Neuron (in vitro differentiated cells): ENCODE data around the gene PXDN.
"Not testable (repeated sequence)": the region's sequence is repeated elsewhere in the genome, so short reads cannot be mapped to it uniquely, and the experiment has no call there.

ENCODE experiments used
- H2AFZ ChIP-seq: one replicate; pipeline ENCODE4 v1.6.1; 2013; ENCODE audit warnings: low read depth, mild to moderate bottlenecking, inconsistent platforms, low read length, moderate library complexity
- H3K27me3 ChIP-seq: one replicate; pipeline ENCODE4 v1.6.1; 2013; ENCODE audit warnings: low read length; ENCODE audit not compliant: insufficient read depth
- H3K36me3 ChIP-seq: one replicate; pipeline ENCODE4 v1.6.1; 2013; ENCODE audit warnings: low read length; ENCODE audit not compliant: insufficient read depth
- H3K4me1 ChIP-seq: one replicate; pipeline ENCODE4 v1.6.1; 2013; ENCODE audit warnings: low read length; ENCODE audit not compliant: insufficient read depth
- H3K4me3 ChIP-seq: 2 replicates; pipeline ENCODE4 v1.5.1; 2013; ENCODE audit warnings: mild to moderate bottlenecking, low read length, moderate library complexity
- H3K9me3 ChIP-seq: one replicate; pipeline ENCODE4 v1.6.1; 2013; ENCODE audit warnings: low read length

The PXDN gene

DNA sequence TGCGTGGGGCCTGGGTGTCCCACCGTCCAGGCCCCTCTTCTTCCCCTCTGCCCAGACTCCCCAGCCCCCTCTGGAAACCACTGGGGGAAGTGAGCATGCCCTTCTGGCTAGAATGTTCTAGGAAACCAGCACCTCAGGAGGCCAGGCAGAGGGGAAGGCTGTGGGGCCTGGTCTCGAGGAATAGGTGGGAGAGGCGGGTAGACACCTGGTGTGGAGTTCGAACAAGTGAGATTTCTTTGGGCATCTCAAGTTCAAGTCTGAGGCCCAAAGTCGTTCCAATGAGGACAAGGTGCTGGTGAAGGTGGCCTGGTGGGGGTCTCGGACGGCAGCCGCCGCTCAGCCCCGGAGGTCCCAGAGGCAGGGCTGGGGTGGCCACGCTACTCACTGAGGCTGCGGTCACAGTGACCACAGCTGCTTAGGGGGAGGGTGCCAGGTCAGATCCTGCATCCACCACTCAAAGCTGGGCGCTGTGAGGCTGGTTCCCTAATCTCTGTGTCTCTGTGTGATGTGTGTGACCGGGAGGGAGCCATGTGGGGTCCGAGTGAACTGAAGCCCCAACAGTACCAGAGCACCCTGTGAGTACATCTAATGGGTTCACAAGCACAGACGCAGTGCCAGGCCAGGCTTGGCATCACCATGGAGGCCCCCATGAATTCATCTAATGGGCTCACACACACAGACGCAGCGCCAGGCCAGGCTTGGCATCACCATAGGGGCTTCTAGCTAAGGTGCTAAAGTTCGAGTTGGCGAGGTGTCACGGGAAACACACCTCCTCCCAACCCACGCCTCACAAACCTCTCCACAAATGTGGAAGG lies 26.5 kb upstream of the PXDN start:
- H3K27me3 ChIP-seq = no peaks in the 10 kb centered on the region
- H3K36me3 ChIP-seq = no peaks in the 10 kb centered on the region
- no peak overlapping the region for H2AFZ ChIP-seq
- no peak overlapping the region for H3K4me3 ChIP-seq
- H3K9me3 ChIP-seq = no peaks in the 10 kb centered on the region
- no peaks in the 10 kb centered on the region for H3K4me1 ChIP-seq

DNA sequence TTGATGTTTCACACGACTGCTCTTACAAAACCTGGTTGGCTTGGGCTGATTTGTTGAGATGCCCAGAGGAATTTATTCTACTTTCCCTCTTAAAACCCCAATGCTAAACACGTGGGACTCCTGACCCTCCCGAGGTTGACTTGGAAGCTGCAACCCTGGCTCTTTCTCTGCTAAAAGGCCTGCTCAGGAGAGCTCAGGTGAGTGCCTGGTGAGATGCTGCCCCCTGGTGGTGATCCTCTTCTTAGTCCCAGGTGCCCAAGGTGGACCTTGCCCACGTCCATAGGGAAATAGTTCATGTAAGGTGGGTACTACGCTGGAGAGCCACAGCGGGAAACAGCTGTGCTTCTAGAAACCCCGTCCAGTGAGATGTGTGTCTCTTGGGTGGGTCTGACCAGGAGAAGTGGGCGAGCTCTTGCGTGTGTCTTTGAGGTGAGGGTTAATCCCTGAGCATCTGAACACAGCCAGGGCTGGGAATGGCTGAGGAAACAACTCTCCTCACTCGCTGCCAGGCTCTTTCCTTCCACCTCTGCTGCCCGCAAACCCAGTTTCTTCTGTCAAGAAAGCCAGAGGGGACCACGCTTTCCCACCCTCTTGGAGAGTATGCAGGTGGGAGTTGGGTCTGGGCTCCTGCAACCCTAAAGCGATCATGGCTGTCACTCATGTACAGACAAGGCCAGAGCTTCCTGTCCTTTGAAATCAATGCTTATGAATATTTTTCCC lies 25.5 kb upstream of the PXDN start:
- no peaks in the 10 kb centered on the region for H3K36me3 ChIP-seq
- H3K27me3 ChIP-seq = no peaks in the 10 kb centered on the region
- no peaks in the 10 kb centered on the region for H3K4me1 ChIP-seq
- no peaks in the 10 kb centered on the region for H3K9me3 ChIP-seq
- H2AFZ ChIP-seq = no peak overlapping the region
- no peak overlapping the region for H3K4me3 ChIP-seq

DNA sequence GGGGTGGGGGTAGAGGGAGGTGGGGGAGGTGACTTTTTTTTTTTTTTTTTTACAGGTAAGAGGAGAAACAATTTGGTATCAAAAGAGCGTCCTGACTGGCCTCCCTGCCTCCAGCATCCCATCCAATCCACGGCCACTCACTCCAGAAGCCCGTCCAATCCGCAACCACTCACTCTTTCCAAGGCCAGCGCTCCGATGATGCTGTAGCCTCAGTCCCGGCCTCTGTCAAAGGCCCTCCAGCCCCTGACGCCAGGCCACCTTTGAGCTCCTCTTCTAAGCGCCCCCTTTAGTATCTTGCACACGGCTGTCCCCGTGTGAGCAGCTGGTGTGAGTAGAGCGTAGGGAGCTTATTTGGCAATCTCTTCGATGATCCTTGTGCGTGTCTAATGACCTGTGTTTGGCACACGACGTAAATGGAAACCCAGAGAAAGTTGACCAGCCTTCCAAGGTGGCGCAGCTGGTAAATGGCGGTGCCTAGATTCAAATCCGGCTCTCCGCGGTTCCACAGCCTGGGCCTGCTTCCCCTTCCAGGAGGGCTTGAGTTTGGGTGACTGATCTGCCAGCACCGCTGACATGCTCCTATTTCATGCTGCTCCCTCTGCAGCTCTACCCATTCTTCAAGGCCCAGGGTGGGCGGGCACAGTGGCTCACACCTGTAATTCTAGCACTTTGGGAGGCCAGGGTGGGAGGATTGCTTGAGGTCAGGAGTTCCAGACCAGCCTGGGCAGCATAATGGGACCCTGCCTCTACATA lies 23.8 kb upstream of the PXDN start:
- no peaks in the 10 kb centered on the region for H3K9me3 ChIP-seq
- no peaks in the 10 kb centered on the region for H3K36me3 ChIP-seq
- H3K4me3 ChIP-seq = no peak overlapping the region
- H2AFZ ChIP-seq = no peak overlapping the region
- H3K4me1 ChIP-seq = no peaks in the 10 kb centered on the region
- H3K27me3 ChIP-seq = no peaks in the 10 kb centered on the region

DNA sequence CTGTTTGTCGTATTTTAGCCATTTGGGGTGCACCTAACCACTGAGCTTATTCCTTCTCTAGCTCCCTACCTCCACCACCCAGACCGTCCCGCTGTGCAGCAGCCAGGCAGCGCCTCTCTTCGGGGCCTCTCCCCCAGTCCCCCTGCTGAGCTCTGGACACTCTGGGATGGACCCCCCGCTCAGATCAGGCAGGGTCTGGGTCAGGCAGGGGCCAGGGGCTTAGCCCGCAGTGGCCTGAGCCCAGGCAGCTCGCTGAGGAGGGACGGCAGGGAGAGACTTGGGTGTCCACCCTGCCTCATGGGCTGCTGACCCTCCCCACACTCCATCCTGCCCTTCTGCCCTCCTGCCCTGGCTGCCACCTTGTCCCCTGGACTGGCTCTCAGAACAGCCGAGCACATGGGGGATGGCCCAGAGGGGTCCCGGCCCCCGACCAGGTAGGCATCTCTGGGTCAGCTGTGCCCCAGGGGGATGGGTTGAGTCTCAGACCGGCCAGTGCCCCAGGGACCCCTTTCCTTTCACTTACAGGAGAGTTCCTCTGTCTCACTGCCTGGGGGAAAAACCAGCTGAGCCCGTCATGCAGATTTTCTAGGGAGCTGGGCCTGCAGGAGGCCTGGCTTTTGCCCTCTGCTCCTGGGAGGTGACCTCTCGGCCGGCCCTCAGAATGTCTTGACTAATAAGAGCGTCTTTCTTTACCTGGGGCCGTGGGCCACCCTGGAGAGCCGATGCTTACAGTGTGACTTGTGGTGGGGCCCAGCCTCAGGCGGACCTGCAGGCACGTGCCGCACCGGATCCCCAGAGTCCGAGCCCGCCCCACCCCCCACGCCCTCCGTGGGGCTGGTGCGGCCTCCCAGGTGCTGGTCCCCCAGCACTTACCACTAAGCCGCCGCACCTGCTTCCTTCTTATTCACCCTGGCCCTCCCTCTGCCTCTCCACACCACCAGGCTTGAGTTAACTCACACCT lies 22.8 kb upstream of the PXDN start:
- no peaks in the 10 kb centered on the region for H3K36me3 ChIP-seq
- no peak overlapping the region for H3K4me3 ChIP-seq
- H2AFZ ChIP-seq = no peak overlapping the region
- H3K9me3 ChIP-seq = no peaks in the 10 kb centered on the region
- no peaks in the 10 kb centered on the region for H3K4me1 ChIP-seq
- no peaks in the 10 kb centered on the region for H3K27me3 ChIP-seq

DNA sequence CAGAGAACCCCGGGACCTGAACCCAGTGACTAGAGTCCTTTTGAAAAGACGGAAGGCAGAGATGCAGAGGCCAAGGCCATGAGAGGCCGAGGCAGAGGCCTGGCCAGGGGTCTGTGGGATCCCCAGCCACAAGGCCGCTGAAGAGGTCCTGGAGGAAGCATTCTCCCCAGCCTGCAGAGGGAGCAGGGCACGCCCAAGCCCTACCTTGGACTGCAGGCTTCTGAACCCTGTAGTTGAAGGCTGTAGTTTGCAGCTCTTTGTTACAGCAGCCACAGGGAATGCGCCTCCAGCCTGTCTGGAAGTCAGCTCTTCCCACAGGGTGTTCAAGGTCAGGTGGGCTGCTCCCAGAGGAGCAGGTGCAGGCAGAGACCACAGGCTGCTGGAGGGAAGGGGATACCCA lies 22.1 kb upstream of the PXDN start:
- H3K27me3 ChIP-seq = no peaks in the 10 kb centered on the region
- no peaks in the 10 kb centered on the region for H3K36me3 ChIP-seq
- H3K9me3 ChIP-seq = no peaks in the 10 kb centered on the region
- H2AFZ ChIP-seq = no peak overlapping the region
- H3K4me1 ChIP-seq = no peaks in the 10 kb centered on the region
- H3K4me3 ChIP-seq = no peak overlapping the region

DNA sequence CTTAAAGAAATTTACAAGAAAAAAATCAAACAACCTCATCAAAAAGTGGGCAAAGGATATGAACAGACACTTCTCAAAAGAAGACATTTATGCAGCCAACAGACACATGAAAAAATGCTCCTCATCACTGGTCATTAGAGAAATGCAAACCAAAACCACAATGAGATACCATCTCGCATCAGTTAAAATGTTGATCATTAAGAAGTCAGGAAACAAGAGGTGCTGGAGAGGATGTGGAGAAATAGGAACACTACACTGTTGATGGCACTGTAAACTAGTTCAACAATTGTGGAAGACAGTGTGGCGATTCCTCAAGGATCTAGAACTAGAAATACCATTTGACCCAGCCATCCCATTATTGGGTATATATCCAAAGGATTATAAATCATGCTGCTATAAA lies 20.9 kb upstream of the PXDN start:
- not testable (repeated sequence) for H2AFZ ChIP-seq, H3K36me3 ChIP-seq, H3K27me3 ChIP-seq, H3K4me3 ChIP-seq, H3K4me1 ChIP-seq, H3K9me3 ChIP-seq

DNA sequence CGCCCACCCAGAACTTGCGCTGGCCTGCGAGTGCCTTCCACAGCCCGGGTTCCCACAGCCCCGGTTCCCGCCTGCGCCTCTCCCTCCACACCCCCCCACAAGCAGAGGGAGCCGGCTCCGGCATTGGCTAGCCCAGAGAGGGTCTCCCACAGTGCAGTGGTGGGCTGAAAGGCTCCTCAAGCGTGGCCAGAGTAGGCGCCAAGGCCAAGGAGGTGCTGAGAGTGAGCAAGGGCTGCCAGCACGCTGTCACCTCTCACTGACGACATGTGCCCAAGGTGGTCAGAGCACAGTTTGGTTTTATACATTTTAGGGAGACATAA lies 15.3 kb upstream of the PXDN start:
- H3K4me3 ChIP-seq = no peak overlapping the region
- no peak overlapping the region for H2AFZ ChIP-seq
- no peaks in the 10 kb centered on the region for H3K27me3 ChIP-seq
- H3K4me1 ChIP-seq = no peaks in the 10 kb centered on the region
- H3K36me3 ChIP-seq = no peaks in the 10 kb centered on the region
- H3K9me3 ChIP-seq = peaks cover under 1% of the 10 kb centered on the region

DNA sequence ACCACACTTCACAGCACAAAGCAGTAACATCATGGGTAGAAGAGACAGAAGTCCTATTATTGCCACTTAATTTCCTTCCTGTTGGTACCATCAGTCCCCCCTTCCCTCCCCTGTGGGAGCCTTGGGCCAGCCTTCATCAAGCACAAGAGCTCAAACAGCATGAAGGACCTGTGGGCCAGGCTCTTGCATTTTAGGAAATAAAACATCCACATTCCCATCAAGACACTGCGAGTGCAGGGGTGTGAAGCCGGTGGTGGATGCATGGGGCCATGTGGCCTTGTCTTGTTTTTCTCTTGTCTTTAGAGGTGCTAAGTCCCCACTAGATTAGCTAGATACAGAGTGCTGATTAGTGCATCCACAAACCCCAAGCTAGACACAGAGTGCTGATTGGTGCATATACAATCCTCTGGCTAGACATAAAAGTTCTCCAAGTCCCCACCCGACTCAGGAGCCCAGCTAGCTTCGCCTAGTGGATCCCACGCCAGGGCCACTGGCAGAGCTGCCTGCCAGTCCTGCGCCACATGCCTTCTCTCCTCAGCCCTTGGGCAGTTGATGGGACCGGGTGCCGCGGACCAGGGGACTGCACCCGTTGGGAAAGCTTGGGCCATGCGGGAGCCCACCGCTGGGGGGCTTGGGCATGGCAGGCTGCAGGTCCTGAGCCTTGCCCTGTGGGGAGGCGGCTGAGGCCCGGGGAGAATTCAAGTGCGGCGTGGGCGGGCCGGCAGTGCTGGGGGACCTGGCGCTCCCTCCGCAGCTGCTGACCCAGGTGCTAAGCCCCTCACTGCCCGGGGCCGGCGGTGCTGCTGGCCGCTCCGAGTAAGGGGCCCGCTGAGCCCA lies 14.7 kb upstream of the PXDN start:
- H3K4me1 ChIP-seq = no peaks in the 10 kb centered on the region

DNA sequence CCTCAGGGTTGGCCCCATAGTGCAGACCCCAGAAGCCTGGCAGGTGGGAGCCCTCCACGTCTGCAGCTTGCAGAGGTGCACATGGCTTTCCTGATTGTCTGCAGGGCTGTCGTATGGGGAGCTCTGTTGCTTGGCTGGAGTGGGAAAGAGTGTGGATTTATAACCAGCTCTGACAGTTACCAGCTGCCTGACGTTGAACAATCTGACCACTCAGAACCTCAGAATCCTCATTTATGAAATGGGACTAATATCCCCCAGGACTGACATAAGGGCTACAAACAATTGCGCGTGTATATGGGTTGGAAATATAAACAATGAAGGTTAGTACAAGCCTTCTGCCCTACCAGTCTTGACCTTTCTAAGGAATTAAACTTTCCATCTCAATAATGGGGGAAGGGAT lies 13.9 kb upstream of the PXDN start:
- Histone ChIP-seq H3K9me3 (peaks cover 5% of the 10 kb centered on the region), H3K4me3 (no peak overlapping the region), H3K36me3 (no peaks in the 10 kb centered on the region), H3K27me3 (no peaks in the 10 kb centered on the region), H3K4me1 (no peaks in the 10 kb centered on the region), H2AFZ (no peak overlapping the region)

More for the DNA sequence above, 14.7 kb upstream of the PXDN start:
- Histone ChIP-seq H3K4me3 (no peak overlapping the region), H3K27me3 (no peaks in the 10 kb centered on the region), H2AFZ (no peak overlapping the region), H3K9me3 (peaks cover 4% of the 10 kb centered on the region), H3K36me3 (no peaks in the 10 kb centered on the region)

DNA sequence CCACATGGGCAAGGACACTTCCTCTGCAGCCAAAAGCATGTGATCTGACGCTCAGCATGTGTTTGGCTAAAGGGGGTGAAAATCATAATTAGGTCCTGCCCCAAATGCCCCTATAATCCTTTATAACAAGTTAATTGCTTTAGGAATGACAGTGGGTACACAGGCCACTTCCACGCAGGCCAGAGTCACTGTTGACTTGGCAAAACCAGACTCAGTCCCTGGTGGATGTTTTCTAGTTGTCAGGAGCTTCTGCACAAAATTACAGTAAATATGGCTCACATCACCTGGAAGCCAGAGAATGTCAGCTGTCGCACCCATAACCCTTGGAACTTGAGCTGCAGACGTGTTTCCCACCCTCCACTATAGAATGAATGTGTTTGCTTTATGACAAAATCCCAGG lies 13.3 kb upstream of the PXDN start:
- Histone ChIP-seq H3K4me1 (no peaks in the 10 kb centered on the region), H3K4me3 (no peak overlapping the region), H3K27me3 (no peaks in the 10 kb centered on the region), H3K36me3 (no peaks in the 10 kb centered on the region), H3K9me3 (peaks cover 5% of the 10 kb centered on the region), H2AFZ (no peak overlapping the region)

DNA sequence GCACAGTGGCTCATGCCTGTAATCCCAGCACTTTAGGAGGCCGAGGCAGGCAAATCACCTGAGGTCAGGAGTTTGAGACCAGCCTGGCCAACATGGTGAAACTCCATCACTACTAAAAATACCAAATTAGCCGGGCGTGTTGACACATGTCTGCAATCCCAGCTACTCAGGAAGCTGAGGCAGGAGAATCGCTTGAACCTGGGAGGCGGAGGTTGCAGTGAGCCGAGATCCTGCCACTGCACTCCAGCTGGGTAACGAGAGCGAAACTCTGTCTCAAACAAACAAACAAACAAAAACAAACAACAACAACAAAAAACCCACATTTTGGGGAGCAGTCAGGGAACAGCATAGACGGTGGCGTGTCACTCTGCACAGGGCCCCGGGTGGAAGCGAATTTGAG lies 12.8 kb upstream of the PXDN start:
- H3K36me3 ChIP-seq = not testable (repeated sequence)

DNA sequence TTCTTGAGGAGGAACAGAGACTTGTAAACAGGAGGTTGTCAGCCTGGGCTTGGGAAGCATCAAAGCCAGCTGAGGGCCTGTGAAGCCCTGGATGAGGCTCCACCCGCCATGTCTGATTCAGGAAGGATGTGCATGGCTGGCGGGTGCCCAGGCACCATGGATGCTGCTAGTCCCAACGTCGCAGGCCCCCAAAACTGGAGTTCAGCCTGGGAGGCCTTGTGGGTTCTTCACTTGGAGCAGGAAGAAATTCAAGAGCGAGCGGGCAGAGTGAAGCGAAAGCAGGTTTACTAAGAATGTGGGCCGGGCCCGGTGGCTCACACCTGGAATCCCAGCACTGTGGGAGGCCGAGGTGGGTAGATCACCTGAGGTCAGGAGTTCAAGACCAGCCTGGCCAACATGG lies 12.1 kb upstream of the PXDN start:
- Histone ChIP-seq H3K9me3 (peaks cover 5% of the 10 kb centered on the region), H2AFZ (no peak overlapping the region), H3K4me1 (no peaks in the 10 kb centered on the region), H3K36me3 (no peaks in the 10 kb centered on the region), H3K4me3 (no peak overlapping the region), H3K27me3 (no peaks in the 10 kb centered on the region)

More for the DNA sequence above, 12.8 kb upstream of the PXDN start:
- not testable (repeated sequence) for H3K4me1 ChIP-seq, H3K4me3 ChIP-seq, H3K9me3 ChIP-seq, H2AFZ ChIP-seq, H3K27me3 ChIP-seq
